Measurements from ENCODE around the gene MYLIP.
"Not testable (repeated sequence)": the region's sequence is repeated elsewhere in the genome, so short reads cannot be mapped to it uniquely, and the experiment has no call there.

The MYLIP gene

DNA sequence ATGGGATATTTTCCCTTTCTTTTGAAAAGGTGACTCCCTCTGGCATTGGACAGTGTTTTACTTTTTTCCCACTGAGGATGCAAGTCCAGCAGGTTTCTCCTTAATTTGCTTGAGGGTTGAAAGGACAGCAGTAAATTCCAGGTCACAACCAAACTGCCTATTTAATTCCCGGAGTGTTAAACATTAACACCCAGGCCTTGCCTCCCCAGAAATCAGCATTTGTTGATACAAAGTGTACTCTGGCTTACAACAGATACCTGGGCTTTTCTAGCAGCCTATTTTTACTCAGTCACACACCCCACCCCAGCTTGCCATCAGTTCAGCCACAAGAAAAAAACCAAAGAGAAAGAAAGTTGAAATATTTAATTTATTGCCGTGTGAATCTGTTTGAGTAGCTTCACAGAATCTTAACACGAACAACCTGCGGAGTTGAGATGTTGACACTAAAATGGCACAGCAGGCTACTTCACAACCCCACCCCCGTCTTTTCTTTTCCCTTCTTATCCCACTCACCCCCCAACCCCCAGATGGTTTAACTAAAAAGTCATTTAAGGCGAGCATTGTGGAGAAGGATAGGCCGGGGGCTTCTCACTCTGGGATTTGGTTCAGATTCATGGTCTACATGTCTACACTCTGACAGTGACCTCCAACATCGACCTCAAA, 45.7 kb downstream of the MYLIP start:
- no peak for DNase-seq (ENCODE audit: low read depth)

DNA sequence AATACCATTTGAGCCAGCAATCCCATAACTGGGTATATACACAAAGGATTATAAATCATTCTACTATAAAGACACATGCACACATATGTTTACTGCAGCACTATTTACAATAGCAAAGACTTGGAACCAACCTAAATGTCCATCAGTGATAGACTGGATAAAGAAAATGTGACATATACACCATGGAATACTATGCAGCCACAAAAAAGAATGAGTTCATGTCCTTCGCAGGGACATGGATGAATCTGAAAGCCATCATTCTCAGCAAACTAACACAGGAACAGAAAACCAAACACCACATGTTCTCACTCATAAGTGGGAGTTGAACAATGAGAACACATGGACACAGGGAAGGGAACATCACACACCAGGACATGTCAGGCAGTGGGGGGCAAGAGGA, 47.7 kb downstream of the MYLIP start:
- not testable (repeated sequence) for DNase-seq (ENCODE audit: low read depth)

DNA sequence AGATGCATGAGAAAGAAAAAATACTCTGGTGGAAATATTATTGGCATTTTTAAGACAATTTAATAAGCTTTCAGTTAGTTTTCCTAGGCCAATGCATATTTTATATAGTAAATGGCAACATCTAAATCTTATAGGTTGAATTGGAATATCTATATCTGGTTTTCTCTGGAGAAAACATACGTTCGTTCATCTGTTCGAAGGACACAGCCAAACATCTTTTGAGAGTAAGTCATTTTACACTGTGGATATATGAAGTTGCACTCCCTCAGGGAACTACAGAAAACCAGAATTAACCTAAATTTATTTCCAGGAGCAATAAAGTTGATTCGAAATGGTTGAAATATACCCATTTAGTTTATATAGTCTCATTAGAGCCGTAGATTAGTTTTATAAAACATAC, 49.0 kb downstream of the MYLIP start:
- DNase-seq (ENCODE audit: low read depth), result no peak

- no peak for DNase-seq (ENCODE audit: low read depth)
These were observed 49.5 kb downstream of the MYLIP start for GRCh38 chr6:16178351-16178750.

DNA sequence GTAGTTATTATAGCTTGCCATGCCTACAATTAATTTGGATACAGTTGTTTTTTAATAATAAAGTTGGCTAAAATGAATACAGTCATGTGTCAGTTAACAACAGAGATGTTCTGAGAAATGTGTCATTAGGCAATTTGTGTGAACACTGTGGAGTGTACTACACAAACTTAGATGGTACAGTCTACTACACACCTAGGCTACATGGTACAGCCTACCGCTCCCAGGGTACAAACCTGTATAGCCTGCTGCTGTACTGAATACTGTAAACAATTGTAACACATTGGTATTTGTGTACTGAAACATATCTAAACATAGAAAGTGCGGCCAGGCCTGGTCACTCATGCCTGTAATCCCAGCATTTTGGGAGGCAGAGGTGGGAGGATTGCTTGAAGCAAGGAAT, 50.2 kb downstream of the MYLIP start:
- DNase-seq (ENCODE audit: low read depth), result no peak

- DNase-seq (ENCODE audit: low read depth), result peak; percentile 16
These were observed 51.1 kb downstream of the MYLIP start for GRCh38 chr6:16179970-16180431.

DNA sequence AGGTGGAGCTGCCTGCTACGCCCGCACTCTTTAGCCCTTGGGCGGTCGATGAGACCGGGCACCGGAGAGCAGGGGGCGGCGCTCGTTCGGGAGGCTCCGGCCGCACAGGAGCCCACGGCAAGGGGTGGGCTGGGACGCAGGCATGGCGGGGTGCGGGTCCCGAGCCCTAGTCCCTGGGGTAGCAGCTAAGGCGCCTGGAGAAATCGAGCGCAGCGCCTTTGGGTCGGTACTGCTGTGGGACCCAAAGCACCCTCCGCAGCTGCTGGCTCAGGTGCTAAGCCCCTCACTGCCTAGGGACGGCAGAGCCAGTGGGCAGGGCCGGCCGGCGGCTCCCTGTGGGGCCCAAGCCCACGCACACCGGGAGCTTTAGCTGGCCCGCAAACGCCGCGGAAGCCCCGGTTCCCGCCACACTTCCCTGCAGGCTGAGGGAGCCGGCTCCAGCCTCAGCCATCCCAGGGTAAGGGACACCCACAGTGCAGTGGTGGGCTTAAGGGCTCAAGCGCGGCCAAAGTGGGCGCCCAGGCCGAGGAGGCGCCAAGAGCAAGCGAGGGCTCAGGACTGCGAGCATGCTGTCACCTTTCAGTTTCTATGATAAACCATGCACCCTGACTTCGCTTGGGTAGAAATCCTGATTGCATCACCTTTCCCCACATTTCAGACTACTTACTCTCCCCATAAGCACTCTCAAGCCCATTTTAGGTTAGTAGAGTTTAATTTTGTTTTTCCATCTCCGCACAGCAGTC, 52.0 kb downstream of the MYLIP start:
- DNase-seq (ENCODE audit: low read depth), result no peak

GRCh38 chr6:16181439-16182297, 52.8 kb downstream of the MYLIP start:
- DNase-seq (ENCODE audit: low read depth), result no peak

DNA sequence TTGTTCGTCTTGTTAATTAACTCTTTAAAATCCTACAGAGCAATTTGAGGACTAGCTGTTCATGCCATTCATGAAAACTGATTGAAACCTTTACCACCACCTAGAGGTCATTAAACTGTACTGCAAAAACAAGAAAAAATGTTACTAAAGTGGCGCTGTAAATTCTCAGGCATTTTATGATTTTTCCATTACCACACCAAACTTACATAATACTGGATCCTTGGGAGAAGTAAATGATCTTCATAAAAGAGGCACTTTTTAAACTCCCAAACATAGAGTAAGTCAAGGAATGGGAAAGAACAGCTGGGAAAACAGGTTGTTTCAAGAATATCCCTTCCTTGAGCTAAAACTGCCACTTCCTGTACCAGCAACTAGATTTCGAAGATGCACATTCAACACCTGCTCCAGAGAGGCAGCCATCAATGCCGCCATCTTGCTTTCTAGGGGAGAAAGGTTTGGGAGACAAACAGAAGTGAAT, 54.3 kb downstream of the MYLIP start:
- no peak for DNase-seq (ENCODE audit: low read depth)

- no peak for DNase-seq (ENCODE audit: low read depth)
These were observed 55.2 kb downstream of the MYLIP start for GRCh38 chr6:16184129-16184528.

DNA sequence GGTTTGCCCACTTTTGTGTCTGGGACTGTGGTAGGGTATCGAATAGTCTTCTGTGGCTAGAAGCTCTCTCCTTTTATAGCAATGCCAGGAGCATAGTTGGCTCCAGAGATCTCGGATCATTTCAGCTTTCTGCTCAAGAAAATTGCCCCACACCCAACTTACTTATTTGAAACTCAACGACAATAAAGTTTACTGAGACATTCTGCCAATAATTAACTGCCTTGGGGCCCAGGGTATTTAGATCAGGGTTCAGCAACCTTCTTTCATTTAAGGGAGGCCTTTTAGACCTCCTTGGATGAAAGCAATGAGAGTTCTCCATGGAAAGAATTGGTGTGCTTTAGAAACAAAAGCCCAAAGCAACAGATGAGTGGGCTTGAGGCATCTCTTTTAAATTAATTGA, 55.7 kb downstream of the MYLIP start:
- DNase-seq (ENCODE audit: low read depth), result no peak

GRCh38 chr6:16187176-16187575, 58.3 kb downstream of the MYLIP start:
- DNase-seq (ENCODE audit: low read depth), result no peak

GRCh38 chr6:16190214-16190613, 61.3 kb downstream of the MYLIP start:
- no peak for DNase-seq (ENCODE audit: low read depth)

GRCh38 chr6:16196260-16196983, 67.5 kb downstream of the MYLIP start:
- DNase-seq (ENCODE audit: low read depth), result no peak

- no peak for DNase-seq (ENCODE audit: low read depth)
These were observed 68.2 kb downstream of the MYLIP start for GRCh38 chr6:16196984-16197546.
